DOHH2 (cell line): Measurements from ENCODE around the gene MTIF3.

Source experiments
- H3F3A ChIP-seq: fragments of 200-600 bp; sonication (generic), shearing (Covaris generic); 2 replicates; pipeline ENCODE4 v1.6.0; 2016; ENCODE audit warnings: antibody characterized with exemption, mild to moderate bottlenecking; ENCODE audit not compliant: control insufficient read depth, insufficient read depth
- H3K27ac ChIP-seq: fragments of 200-600 bp; sonication (generic); 2 replicates; pipeline ENCODE4 v1.5.1; 2014; ENCODE audit warnings: low read depth, mild to moderate bottlenecking, low read length, moderate library complexity
- H3K27me3 ChIP-seq: fragments of 200-600 bp; sonication (generic); 2 replicates; pipeline ENCODE4 v1.6.1; 2014; ENCODE audit warnings: mild to moderate bottlenecking, low read length, mixed read lengths; ENCODE audit not compliant: control insufficient read depth
- H3K36me3 ChIP-seq: fragments of 200-600 bp; sonication (generic); 2 replicates; pipeline ENCODE4 v1.6.1; 2014; ENCODE audit warnings: mild to moderate bottlenecking, low read length, moderate library complexity, mixed read lengths; ENCODE audit not compliant: control insufficient read depth
- H3K4me1 ChIP-seq: fragments of 200-600 bp; sonication (generic); 2 replicates; pipeline ENCODE4 v1.6.1; 2014; ENCODE audit warnings: mild to moderate bottlenecking, low read length, mixed read lengths; ENCODE audit not compliant: control insufficient read depth
- H3K4me2 ChIP-seq: fragments of 200-600 bp; sonication (generic); 2 replicates; pipeline ENCODE4 v1.6.0; 2014; ENCODE audit warnings: mild to moderate bottlenecking, low read length, moderate library complexity
- H3K4me3 ChIP-seq: fragments of 200-600 bp; sonication (generic); 2 replicates; pipeline ENCODE4 v1.5.1; 2014; ENCODE audit warnings: mild to moderate bottlenecking, low read length, mixed read lengths
- H3K79me2 ChIP-seq: fragments of 200-600 bp; sonication (generic); 2 replicates; pipeline ENCODE4 v1.6.1; 2014; ENCODE audit warnings: mild to moderate bottlenecking, low read length, mixed read lengths; ENCODE audit not compliant: control insufficient read depth
- H3K9me2 ChIP-seq: fragments of 200-600 bp; sonication (generic); replicated peaks from 2 replicates; pipeline ENCODE4 v1.6.1; 2014; ENCODE audit warnings: mild to moderate bottlenecking, low read length, mixed read lengths; ENCODE audit not compliant: control insufficient read depth
- H3K9me3 ChIP-seq: fragments of 200-600 bp; sonication (generic); 2 replicates; pipeline ENCODE4 v1.6.1; 2014; ENCODE audit warnings: antibody characterized with exemption, low read length, mixed read lengths; ENCODE audit not compliant: control insufficient read depth, insufficient read depth
- H4K20me1 ChIP-seq: fragments of 200-600 bp; sonication (generic); 2 replicates; pipeline ENCODE4 v1.6.0; 2014; ENCODE audit warnings: low read depth, mild to moderate bottlenecking, antibody characterized with exemption, low read length, moderate library complexity; ENCODE audit not compliant: control insufficient read depth, insufficient read depth
- CTCF ChIP-seq: fragments of 200-600 bp; sonication (generic); IDR thresholded peaks from one replicate; pipeline ENCODE4 v1.5.1; 2014; ENCODE audit warnings: antibody characterized with exemption, mild to moderate bottlenecking, low read depth, low read length; ENCODE audit not compliant: poor library complexity, severe bottlenecking
- EZH2phosphoT487 ChIP-seq: fragments of 200-600 bp; sonication (generic); IDR thresholded peaks from 2 replicates; pipeline ENCODE4 v1.6.1; 2017; ENCODE audit warnings: borderline replicate concordance, mild to moderate bottlenecking, antibody characterized with exemption, low read length, moderate library complexity, mixed read lengths

Gene MTIF3

DNA sequence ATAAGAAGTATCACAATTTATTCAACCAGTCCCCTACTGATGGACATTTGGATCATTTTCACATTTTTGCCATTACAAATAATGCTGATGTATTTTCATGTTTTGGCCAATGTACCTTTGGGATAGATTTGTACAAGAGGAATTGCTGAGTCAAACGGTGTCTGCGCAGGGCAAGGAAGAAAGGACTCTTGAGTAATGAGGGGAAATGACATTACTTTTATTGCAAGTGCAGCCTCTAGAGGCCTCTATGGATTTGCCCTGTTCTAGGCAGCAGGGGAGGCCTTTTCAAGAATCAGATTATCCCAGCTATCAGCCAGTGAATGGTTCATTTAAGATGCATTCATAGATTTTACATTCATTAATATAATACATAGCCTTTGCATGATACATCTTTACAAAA lies 58.9 kb downstream of the MTIF3 start:
- Histone ChIP-seq H3K9me3 (no peaks in the 10 kb centered on the region), H3K9me2 (no peaks in the 10 kb centered on the region), H3K79me2 (no peaks in the 10 kb centered on the region), H3K4me2 (no peak overlapping the region), H3K4me3 (no peak overlapping the region), H3K4me1 (no peaks in the 10 kb centered on the region), H3K36me3 (no peaks in the 10 kb centered on the region), H3F3A (no peaks in the 10 kb centered on the region), H3K27ac (no peak overlapping the region), H3K27me3 (peaks cover 12% of the 10 kb centered on the region), H4K20me1 (no peaks in the 10 kb centered on the region)
- no peak for TF ChIP-seq CTCF
- no peak for TF ChIP-seq EZH2phosphoT487

- Histone ChIP-seq H4K20me1 (no peaks in the 10 kb centered on the region), H3K4me1 (no peaks in the 10 kb centered on the region), H3K36me3 (no peaks in the 10 kb centered on the region), H3K9me2 (no peaks in the 10 kb centered on the region), H3K27me3 (peaks cover 8% of the 10 kb centered on the region), H3F3A (no peaks in the 10 kb centered on the region), H3K4me2 (no peak overlapping the region), H3K27ac (no peak overlapping the region), H3K4me3 (no peak overlapping the region), H3K9me3 (no peaks in the 10 kb centered on the region), H3K79me2 (no peaks in the 10 kb centered on the region)
- no peak for TF ChIP-seq CTCF
- no peak for TF ChIP-seq EZH2phosphoT487
Measured at GRCh38 chr13:27389891-27390290, 60.5 kb downstream of the MTIF3 start.

- Histone ChIP-seq H3K9me2 (no peaks in the 10 kb centered on the region), H3K4me2 (no peak overlapping the region), H3K4me3 (no peak overlapping the region), H3K27me3 (peaks cover 4% of the 10 kb centered on the region), H3K36me3 (no peaks in the 10 kb centered on the region), H4K20me1 (no peaks in the 10 kb centered on the region), H3K4me1 (no peaks in the 10 kb centered on the region), H3K27ac (no peak overlapping the region), H3K9me3 (no peaks in the 10 kb centered on the region), H3K79me2 (no peaks in the 10 kb centered on the region), H3F3A (no peaks in the 10 kb centered on the region)
- TF ChIP-seq CTCF (no peak), EZH2phosphoT487 (no peak)
Measured at GRCh38 chr13:27388241-27388640, 62.1 kb downstream of the MTIF3 start.
